AG04449 (cell line): Measurements from ENCODE around the gene MTA3.

Experiments used
- CTCF ChIA-PET: fragments of 350-600 bp; formaldehyde crosslinking; extraction: SDS; loops from one replicate; lab custom pipeline; 2021; ENCODE audit warnings: antibody characterized with exemption; lab: Yijun Ruan, JAX
- POLR2A ChIA-PET: fragments of 400-600, 350-600 bp; formaldehyde crosslinking; extraction: SDS; loops from one replicate; lab custom pipeline; 2020; ENCODE audit warnings: antibody characterized with exemption, inconsistent platforms; lab: Yijun Ruan, JAX
- DNase-seq: peaks from one replicate; pipeline ENCODE4 v3.0.0-alpha.2; 2010; ENCODE audit warnings: low read depth, low spot score
- H3K4me3 ChIP-seq: 2 replicates; pipeline ENCODE4 v1.5.1; 2011; ENCODE audit warnings: low read depth, mild to moderate bottlenecking, control low read depth, low read length
- TF ChIP-seq, protein P1 (sequence below): IDR thresholded peaks from one replicate; pipeline ENCODE4 v1.5.1; 2011; ENCODE audit warnings: mild to moderate bottlenecking, moderate library complexity, low read length, control low read depth, inconsistent platforms; ENCODE audit not compliant: insufficient read depth; ENCODE audit errors: missing control alignments

Gene MTA3

GRCh38 chr2:42775186-42775585, 206.8 kb downstream of the MTA3 start:
- no peak overlapping the region for H3K4me3 ChIP-seq
- ChIA-PET CTCF (interaction anchor here (0.6 to 1.3 kb wide), 5 partner anchors 10 to 802 kb away, joined by 3 read pairs; no protein-coding TSS in a partner anchor), POLR2A (no interaction called here)
- TF ChIP-seq, protein P1, sequence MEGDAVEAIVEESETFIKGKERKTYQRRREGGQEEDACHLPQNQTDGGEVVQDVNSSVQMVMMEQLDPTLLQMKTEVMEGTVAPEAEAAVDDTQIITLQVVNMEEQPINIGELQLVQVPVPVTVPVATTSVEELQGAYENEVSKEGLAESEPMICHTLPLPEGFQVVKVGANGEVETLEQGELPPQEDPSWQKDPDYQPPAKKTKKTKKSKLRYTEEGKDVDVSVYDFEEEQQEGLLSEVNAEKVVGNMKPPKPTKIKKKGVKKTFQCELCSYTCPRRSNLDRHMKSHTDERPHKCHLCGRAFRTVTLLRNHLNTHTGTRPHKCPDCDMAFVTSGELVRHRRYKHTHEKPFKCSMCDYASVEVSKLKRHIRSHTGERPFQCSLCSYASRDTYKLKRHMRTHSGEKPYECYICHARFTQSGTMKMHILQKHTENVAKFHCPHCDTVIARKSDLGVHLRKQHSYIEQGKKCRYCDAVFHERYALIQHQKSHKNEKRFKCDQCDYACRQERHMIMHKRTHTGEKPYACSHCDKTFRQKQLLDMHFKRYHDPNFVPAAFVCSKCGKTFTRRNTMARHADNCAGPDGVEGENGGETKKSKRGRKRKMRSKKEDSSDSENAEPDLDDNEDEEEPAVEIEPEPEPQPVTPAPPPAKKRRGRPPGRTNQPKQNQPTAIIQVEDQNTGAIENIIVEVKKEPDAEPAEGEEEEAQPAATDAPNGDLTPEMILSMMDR = no peak
- no peak for DNase-seq

DNA sequence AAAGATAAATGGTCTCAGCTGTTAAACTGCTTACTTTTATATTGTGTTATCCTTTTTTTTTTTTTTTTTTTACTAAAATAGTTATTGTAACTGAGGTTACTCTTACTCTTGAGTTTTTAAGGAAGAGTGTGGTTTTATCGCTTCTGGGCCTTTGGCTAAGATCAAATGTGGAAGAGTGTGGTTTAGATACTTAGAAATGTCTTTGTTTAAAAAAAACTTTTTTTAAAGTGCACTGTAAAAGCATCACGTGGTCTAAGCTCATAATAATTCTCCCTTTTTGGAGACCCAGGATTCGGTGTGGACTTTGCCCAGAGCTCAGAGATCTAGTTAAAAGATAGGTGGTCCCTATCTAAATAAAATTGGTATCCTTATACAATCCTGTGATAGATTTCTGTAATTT, 207.4 kb downstream of the MTA3 start:
- ChIA-PET CTCF (interaction anchor here (1.0 to 1.3 kb wide), 3 partner anchors 9 to 28 kb away, joined by 3 read pairs; no protein-coding TSS in a partner anchor), POLR2A (no interaction called here)
- TF ChIP-seq, protein P1 = no peak
- no peak overlapping the region for H3K4me3 ChIP-seq
- DNase-seq = no peak

GRCh38 chr2:42777883-42778805, 209.7 kb downstream of the MTA3 start:
- TF ChIP-seq, protein P1 = no peak
- no peak overlapping the region for H3K4me3 ChIP-seq
- POLR2A ChIA-PET = interaction anchor here (0.7 kb wide), 1 partner anchor 146 kb away, joined by 3 read pairs; no protein-coding TSS in a partner anchor
- DNase-seq = peak; percentile 7
- CTCF ChIA-PET = no interaction called here

DNA sequence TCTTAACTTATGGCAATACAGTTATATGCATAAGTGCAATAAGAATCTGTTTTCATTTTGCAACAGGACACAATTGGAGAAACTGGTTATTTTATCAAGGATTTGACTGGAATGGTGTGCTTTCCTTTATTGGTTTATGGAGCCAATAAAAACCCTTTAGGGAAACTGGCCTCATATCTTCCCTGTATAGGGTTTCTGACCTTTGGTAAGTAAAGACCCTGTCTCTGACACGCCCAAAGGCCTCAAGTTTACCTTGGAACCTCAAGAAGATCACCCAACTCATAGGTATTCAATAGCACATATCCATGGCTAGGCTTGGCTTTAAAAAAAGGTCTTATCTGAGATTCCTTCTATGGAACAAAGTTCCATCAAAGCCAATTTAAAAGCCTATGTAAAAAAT, 212.7 kb downstream of the MTA3 start:
- ChIA-PET CTCF (no interaction called here), POLR2A (no interaction called here)
- no peak for DNase-seq
- H3K4me3 ChIP-seq = no peak overlapping the region
- TF ChIP-seq, protein P1 = no peak

GRCh38 chr2:42783511-42783910, 215.1 kb downstream of the MTA3 start:
- CTCF ChIA-PET = no interaction called here
- TF ChIP-seq, protein P1 = no peak
- no peak overlapping the region for H3K4me3 ChIP-seq
- DNase-seq = no peak
- POLR2A ChIA-PET = no interaction called here

DNA sequence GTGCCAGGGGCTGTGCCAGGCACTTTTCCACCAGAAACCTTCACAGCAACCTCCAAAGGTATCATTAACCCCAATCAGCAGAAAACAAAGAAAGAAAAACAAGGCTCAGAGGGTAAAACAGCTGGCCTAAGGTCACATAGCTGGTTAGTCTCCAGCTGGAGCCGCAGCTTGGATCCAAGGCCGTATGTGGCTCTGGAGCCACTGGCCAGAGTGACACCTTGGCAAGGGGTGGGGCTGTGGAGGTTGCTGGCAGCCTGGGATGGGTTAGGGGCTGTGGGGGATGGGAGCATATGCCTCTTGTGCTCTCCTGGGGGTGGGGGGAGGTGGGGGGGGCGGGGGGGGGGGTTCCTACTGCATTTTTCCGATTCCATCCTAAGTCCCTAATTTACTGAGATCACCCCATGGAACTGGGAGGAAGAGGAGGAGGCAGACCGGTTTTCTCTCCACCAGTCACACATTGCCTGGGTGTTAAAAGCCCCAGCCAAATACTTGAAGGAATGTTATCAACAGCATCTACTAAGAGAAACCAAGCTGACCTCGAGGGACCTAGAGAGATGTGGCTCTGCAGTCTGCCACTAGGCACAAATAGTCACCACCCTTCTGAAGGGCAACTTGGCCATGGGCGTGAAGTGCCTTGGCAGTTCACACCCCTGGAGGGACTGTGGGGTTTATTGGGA, 215.9 kb downstream of the MTA3 start:
- ChIA-PET CTCF (interaction anchor here (1.4 kb wide), 1 partner anchor 9 kb away, joined by 3 read pairs; no protein-coding TSS in a partner anchor), POLR2A (no interaction called here)
- TF ChIP-seq, protein P1 = no peak
- H3K4me3 ChIP-seq = no peak overlapping the region
- no peak for DNase-seq
